ENCODE results near the gene DMGDH. TPM values are rescaled to one million over a fixed set of nuclear protein-coding genes. Genes with fewer than 3 reads are reported as not detected.

The DMGDH gene
- total RNA-seq, 1 donor from 2014 or later = 0.60 TPM

GRCh38 chr5:79062436-79062835 is 7.0 kb downstream of the DMGDH start:
- no peak for ATAC-seq

GRCh38 chr5:79059674-79060073 is 9.8 kb downstream of the DMGDH start:
- no peak for ATAC-seq

- no peak for ATAC-seq
These were observed 12.6 kb downstream of the DMGDH start for GRCh38 chr5:79056847-79057246.

- ATAC-seq = no peak
These were observed 14.5 kb downstream of the DMGDH start for GRCh38 chr5:79055017-79055416.

GRCh38 chr5:79053321-79053720 is 16.2 kb downstream of the DMGDH start:
- no peak for ATAC-seq

- ATAC-seq = no peak
These were observed 19.0 kb downstream of the DMGDH start for GRCh38 chr5:79050498-79050897.

GRCh38 chr5:79048437-79048836 is 21.0 kb downstream of the DMGDH start:
- no peak for ATAC-seq

GRCh38 chr5:79047199-79047598 is 22.3 kb downstream of the DMGDH start:
- no peak for ATAC-seq

GRCh38 chr5:79042188-79042587 is 27.3 kb downstream of the DMGDH start:
- no peak for ATAC-seq

- ATAC-seq = no peak
These were observed 32.7 kb downstream of the DMGDH start for GRCh38 chr5:79036769-79037168.

GRCh38 chr5:79035237-79035636 is 34.2 kb downstream of the DMGDH start:
- no peak for ATAC-seq

- no peak for ATAC-seq
These were observed 36.7 kb downstream of the DMGDH start for GRCh38 chr5:79032782-79033181.

- ATAC-seq = no peak
These were observed 37.3 kb downstream of the DMGDH start for GRCh38 chr5:79032031-79032695.

- no peak for ATAC-seq
These were observed 38.0 kb downstream of the DMGDH start for GRCh38 chr5:79031485-79031867.

- no peak for ATAC-seq
These were observed 38.6 kb downstream of the DMGDH start for GRCh38 chr5:79030663-79031484.

- ATAC-seq = no peak
These were observed 44.4 kb downstream of the DMGDH start for GRCh38 chr5:79025054-79025472.

- no peak for ATAC-seq
These were observed 45.5 kb downstream of the DMGDH start for GRCh38 chr5:79023947-79024346.

- ATAC-seq = no peak
These were observed 46.1 kb downstream of the DMGDH start for GRCh38 chr5:79023348-79023747.

GRCh38 chr5:79022771-79023170 is 46.7 kb downstream of the DMGDH start:
- ATAC-seq = no peak

GRCh38 chr5:79021753-79022152 is 47.7 kb downstream of the DMGDH start:
- no peak for ATAC-seq

GRCh38 chr5:79020861-79021561 is 48.5 kb downstream of the DMGDH start:
- ATAC-seq = peak; percentile 74

- no peak for ATAC-seq
These were observed 54.8 kb downstream of the DMGDH start for GRCh38 chr5:79014631-79015030.

- no peak for ATAC-seq
These were observed 57.6 kb downstream of the DMGDH start for GRCh38 chr5:79011869-79012268.
